NCI-H187 treated with DMSO at 0.1 percent for 48 hours (cell line): ENCODE results near the gene CALY.
A peak's percentile ranks its signal among the peaks of the same experiment; 100 is the strongest.
"Not testable (repeated sequence)": the region's sequence is repeated elsewhere in the genome, so short reads cannot be mapped to it uniquely, and the experiment has no call there.

Source experiments
- DNase-seq: peaks from one replicate; lab custom pipeline; 2025; lab: John Stamatoyannopoulos, UW

CALY gene

DNA sequence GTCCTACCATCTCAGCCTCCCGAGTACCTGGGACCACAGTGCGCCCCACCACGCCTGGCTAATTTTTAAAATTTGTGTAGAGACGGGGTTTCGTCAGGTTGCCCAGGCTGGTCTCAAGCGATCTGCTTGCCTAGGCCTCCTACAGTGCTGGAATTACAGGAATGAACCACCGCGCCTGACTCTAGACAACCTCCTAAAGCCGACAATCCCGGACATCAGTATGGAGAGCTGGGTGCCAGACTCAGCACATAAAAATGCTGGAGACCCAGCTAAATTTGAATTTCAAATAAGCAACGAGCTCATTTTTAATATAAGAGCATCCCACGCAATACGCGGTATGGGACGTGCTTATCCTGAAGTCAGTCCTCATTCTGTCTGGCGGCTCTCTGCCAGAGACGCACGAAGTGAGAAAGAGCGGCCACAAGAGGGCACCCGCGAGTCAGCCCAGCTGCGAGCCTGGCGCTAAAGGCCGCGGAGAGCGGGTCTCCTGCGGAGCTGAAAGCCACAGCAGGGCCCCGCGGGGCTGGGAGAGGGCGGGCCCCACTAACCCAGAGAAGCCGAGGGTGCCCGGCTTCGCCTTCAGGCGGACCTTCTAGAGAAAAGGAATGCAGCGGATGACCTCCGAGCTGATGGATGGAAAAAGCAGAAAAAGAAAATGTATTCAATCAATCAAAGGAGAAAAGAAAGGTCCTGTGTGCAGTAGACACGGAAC lies 7.0 kb downstream of the CALY start:
- no peak for DNase-seq

DNA sequence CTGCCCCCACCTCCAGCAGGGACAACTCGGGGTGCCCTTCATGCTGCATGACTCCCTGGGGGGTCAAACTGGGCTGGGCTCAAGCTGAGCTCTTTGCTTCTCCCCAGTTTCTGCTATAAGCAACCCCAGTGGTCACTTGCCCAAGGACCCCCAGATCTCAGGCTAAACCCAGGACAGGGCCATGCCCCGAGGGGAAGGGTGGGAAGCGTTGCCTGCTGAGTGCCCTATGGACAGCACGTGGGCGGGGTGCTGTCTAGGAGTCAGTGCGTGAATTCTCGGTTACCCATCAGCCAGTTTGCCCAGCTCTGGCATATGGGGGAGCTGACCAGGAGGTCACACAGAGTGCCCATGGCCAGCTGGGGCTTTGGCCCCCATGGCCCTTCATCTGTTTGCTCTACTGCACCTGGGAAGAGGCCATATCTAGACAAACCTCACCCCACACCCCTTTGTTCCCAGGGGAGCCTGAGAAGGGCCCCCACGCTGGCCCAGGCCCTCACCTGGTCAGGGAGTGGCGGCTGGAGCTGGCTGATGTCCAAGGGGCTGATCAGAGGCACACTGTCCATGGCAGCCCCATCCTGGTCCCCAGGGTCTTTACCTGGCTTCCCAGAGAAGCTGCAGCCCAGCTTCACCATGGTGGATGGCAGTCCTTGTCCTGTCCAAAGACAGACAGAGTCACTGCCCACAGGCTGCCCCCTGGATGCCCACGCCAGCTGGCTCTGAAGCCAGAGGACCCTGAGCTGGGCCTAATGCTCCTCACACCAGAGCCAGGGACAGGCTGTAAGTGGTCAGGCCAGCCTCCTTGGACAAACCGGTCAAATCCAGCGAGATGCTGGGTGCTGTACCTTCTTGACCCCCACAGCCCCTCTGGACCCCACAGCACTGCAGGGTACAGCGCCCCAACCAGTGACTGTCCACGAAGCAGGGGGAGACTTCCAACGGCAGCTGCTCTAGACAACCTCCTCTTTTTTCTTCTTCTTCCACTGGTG lies 8.0 kb downstream of the CALY start:
- DNase-seq: no peak

DNA sequence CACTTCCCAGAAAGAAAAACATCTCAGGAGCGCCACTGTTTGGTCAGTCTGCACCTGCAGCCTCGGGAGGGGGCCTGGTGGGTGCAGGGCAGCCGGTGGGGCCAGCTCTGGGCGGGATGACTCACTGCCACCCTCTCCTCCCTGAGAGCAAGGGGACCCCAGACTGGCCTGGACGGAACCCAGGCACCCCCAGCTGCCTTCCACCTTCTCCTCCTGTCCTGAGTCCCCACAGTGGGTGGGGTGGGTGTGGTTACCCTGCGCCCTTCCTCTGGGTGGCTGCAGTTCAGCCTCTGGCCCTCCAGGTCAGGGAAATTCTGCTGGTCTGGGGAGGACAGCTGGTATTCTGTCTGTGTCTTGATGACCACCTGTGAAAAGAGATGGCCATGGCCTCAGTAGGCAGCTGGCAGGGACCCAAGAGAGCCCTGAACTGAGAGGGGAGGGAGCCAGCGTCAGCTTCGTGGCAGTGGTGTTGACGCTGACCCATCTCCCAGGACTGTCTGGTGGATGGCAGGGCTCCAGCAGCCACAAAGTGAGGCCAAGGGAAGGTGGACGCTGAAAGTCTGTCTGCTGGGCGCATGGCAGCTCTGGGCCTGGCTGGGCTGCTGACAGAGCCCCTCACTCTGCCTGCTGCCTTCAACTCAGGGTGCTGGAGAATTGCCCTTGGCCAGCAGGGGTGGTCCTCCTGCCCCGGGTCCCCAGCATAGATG lies 8.9 kb downstream of the CALY start:
- no peak for DNase-seq

DNA sequence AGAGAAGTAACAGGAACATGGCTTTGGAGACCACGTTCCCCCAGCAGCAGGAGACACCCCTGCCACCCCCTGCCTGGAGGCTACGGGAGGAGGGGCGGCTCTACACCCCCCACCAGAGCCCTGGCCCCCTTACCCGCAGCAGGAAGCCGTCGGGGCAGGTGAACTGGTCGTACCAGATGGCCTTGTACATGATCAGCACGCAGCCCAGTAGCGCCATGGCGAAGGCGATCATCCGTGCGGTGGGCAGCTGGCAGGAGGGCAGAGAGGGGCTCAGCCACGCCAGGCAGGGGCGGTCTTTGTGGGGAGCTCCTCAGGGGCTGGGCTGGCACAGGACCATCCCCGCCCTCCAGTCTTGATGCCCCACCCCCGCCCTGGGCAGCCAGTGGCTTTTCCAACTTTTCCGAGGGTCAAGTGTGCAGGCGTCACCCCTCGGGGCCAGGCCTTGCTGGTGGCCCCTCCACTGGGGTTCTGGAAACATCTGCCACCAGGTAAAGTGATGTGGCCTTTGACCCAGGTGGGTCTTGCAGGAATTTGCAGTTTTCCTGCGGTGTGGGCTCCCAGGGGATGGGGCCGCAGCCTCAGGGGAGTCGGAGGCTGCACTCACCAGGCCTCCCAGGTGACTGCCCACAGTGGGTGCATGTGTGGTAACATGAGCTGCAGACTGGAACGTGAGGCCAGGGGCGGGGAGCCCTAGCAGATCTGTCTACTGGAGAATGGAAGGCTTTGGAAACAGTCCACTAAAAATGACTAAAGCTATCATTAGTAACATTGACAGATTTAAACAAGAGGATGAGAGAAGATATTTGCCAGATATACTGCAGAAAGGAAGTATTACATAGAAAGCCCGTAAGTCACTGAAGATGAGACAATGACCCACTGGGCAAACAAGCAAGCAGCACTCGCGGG lies 9.7 kb downstream of the CALY start:
- no peak for DNase-seq

DNA sequence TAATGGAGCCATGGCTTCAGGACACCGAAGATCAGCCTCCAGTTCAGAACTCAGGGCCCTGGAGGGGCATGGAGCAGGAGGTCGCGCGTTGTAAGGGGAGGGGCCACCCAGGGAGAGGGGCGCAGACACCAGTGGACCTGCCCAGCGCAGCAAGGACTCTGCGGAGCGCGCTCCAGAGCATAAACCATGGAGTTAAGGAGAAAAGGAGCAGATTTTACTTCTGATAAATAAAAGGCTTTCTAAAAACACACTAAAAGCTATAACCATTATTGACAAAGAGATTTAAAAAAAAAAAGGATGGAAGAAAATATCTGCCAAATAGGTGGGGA lies 10.5 kb downstream of the CALY start:
- no peak for DNase-seq

DNA sequence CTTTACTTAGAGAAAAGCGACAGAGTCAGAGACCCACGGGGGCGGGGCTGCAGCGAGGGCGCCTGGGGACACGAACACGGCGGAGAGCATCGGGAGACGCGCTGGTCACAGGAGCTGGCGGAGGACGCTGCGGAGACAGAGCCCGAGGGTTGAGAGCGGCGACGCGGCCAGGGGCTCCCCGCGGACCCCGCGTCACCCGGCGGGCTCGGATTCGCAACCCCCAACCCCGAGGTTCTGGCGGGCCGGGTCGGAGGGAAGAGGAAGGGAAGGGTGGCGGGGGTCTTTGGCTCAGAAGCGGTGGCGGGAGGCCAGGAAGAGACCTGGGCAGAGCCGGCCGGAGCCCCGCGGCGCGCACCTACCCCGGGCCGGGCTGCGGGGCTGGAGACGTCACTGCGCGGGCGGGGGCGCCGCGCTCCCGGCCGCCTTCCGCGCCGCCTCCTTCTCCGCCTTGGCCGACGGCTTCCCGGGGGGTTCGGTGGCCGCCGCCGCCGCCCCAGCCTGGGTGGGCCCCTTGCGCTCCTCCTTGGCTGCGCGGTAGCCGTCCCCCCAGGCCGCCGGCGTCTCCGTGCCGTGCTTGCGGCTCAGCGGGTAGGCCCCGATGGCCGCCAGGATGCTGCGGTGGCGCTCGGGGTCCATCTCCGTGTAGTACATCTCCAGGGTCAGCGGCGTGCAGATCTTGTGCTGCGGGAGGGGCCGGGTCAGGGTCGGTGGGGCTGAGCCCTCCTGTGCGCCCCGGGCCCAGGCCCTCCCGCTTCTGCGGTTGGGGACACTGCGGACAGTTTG lies 11.1 kb downstream of the CALY start:
- no peak for DNase-seq

DNA sequence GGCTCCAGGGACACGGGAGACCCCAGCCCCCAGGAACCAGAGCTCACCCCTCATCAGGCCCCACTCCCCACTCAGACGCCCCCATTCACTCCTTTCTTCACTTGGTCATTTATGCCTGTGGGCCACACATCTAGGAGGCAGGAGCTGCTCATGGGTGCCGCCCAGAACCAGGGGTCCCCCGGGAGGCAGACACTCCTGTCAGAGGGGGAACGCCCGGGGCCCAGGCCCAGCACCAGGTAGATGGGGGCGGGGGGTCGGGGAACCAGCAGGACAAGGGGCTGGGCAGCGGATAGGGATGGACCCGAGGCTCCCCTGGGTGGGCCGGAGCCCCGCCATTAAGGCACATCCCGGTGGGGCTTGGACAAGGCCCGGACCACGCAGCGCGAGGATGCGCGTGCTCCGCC lies 11.8 kb downstream of the CALY start:
- DNase-seq: no peak

DNA sequence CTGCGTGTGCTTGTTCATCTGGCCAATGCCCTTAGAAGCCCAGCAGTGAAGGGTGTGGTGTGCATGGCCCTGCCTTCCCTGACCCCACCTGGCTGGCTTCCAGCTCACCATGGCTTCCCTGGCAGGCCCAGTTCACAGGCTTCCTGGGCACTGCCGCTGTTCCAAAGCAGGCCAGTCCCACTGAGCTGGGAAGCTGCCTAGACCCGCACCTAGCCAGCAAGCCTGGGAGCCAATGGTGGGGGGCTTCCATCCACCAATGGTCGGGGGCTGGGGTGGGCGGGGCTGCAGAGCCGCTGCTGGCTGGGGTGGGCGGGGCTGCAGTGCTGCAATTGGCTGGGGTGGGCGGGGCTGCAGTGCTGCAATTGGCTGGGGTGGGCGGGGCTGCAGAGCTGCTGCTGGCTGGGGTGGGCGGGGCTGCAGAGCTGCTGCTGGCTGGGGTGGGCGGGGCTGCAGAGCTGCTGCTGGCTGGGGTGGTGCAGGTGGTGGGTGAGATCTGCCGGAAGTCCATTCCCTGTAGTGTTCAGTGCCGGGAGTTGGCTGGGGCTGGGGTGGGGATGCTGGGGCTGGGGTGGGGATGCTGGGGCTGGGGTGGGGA lies 12.4 kb downstream of the CALY start:
- DNase-seq: peak; percentile 54

DNA sequence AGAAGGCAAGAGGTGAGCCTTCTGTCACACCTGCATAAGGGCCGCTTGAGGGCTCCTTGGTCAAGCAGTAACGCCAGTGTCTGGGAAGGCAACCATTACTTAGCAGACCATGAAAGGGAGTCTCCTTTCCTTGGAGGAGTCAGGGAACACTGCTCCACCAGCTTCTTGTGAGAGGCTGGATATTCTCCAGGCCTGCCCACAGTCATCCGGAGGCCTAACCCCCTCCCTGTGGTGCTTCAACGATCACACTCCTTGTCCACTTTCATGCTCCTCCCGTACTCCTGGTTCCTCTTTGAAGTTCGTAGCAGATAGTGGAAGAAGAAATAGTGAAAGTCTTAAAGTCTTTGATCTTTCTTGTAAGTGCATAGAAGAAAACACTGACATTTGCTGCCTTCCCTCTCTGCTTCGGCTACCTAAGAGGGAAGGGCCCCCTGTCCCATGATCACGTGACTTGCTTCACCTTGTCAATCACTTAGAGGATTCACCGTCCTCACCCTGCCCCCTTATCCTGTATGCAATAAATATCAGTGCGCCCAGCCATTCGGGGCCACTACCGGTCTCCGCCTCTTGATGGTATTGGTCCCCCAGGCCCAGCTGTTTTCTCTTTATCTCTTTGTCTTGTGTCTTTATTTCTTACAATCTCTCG lies 14.5 kb downstream of the CALY start:
- not testable (repeated sequence) for DNase-seq

DNA sequence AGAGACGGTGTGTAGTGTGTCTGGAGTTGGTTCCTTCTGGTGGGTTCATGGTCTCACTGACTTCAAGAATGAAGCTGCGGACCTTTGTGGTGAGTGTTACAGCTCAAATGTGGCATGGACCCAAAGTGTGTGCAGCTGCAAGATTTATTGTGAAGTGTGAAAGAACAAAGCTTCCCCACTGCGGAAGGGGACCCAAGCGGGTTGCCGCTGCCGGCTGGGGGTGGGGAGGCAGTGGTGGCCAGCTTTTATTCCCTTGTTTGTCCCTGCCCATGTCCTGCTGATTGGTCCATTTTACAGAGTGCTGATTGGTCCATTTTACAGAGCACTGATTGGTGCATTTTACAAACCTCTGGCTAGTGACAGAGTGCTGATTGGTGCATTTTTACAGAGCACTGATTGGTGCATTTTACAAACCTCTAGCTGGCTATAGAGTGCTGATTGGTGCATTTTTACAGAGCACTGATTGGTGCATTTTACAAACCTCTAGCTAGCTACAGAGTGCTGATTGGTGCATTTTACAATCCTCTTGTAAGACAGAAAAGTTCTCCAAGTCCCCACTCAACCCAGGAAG lies 15.8 kb downstream of the CALY start:
- not testable (repeated sequence) for DNase-seq

DNA sequence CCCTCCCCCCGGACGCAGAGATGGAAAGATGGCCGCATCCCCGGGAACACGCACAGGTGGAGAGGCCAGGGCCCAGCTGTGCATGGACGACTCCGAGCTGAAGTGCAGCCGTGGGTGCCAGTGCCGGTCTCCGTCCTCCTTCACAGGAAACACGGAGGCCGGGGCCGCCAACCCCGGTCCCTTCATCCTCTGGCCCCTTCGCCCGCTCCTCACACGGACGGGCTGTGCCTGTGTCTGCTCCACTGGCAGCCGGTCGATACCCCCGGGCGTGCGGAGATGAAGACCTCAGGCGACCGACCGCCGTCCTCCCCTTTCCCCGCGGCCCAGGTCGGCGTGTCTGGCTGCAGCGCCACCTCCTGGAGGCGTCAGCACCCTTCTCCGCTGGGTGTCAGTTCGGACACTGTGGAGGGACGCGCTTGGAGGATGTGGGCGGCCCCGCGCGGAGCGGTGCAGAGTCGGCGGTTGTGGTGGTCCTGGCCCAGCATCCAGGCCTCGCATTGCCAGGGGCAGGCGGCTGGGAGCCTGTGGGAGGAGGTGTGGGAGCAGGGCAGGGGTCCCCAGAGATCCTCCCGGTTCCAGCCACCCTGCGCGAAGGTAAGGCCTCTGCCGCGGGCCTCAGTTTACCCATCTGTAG lies 18.1 kb downstream of the CALY start:
- no peak for DNase-seq

DNA sequence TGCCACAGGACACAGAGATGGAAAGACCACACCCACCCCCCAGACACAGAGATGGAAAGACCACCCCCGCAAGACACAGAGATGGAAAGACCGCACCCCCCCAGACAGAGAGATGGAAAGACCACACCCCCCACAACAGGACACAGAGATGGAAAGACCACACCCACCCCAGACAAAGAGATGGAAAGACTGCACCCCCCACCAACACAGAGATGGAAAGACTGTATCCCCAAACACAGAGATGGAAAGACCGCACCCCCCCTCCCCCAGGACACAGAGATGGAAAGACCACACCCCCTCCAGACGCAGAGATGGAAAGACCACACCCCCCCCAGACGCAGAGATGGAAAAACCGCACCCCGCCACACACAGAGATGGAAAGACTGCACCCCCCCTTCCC lies 20.0 kb downstream of the CALY start:
- no peak for DNase-seq

DNA sequence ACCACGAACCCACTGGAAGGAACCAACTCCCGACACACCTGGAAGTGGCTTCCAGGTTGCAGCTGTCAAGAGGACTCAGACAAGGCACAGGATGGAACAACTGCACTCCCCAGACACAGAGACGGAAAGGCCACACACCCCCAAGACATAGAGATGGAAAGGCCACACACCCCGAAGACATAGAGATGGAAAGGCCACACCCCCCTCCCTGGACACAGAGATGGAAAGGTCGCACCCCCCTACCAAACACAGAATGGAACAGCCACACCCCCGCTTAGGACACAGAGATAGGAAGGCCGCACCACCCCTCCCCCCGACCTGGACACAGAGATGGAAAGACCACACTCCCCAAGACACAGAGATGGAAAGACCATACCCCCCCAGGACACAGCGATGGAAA lies 20.4 kb downstream of the CALY start:
- no peak for DNase-seq

DNA sequence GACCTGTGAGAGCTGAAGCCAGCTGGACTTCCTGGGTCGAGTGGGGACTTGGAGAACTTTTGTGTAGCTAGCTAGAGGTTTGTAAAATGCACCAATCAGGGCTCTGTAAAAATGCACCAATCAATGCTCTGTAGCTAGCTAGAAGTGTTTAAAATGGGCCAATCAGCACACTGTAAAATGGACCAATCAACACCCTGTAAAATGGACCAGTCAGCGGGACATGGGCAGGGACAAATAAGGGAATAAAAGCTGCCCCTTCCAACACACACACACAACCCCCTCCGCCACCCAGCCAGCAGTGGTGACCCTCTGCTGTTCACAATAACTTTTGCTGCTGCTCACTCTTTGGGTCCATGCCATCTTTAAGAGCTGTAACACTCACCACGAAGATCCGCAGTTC lies 20.8 kb downstream of the CALY start:
- DNase-seq: no peak

DNA sequence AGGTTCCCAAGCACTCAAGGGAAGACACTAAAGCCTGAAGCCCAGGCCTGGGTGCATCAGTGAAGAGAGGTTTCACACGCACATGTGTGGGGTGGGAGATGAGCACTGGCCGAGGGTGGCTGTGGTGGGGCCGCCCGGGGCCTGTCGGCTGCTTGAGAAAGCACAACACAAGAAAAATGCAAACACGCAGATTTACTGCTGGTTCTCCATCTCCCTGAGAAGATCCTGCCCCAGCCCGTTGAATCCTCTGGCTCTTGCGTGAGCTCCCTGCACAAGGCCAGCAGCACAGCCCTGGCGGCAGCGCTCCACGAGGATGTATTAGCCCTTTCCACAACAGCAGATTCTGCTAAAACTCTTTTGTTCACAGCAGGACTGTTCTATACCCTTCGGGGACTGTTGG lies 21.8 kb downstream of the CALY start:
- no peak for DNase-seq

DNA sequence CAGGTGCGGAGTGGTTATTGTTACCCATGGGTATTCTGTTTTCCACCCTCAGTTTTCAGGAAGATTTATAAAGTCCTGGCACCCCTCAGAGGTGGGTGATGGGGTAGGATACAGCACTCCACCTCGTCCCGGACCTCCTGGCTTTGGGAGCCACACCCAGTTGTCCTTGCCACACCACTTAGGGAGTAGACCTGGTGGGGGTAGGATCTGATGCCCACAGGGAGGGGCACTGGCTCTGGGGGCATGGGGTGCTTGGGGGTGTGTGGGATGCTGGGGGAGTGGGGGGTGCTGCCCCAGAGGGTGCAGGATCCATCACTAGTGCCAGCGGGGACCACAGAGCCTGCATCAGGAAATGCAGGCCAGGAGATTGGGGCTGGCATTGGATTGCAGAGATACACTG lies 23.5 kb downstream of the CALY start:
- no peak for DNase-seq

DNA sequence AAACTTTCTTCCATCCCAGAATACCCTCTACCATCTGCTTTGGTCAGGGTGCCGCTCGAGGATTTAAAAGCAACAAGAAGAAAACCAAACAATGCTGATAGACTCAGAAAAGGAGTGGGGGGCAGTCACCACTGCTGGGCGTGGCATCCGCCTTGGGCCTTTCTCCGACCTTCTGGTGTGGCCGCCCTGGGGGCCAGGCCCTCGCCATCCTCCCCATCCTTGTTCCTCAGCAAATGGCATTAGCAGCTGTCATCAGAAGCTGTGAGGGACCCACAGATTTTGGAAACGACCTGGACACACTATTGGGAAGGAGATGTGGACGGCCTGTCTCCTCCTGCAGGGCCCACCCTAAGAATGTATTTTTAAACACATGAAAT lies 23.9 kb downstream of the CALY start:
- no peak for DNase-seq

DNA sequence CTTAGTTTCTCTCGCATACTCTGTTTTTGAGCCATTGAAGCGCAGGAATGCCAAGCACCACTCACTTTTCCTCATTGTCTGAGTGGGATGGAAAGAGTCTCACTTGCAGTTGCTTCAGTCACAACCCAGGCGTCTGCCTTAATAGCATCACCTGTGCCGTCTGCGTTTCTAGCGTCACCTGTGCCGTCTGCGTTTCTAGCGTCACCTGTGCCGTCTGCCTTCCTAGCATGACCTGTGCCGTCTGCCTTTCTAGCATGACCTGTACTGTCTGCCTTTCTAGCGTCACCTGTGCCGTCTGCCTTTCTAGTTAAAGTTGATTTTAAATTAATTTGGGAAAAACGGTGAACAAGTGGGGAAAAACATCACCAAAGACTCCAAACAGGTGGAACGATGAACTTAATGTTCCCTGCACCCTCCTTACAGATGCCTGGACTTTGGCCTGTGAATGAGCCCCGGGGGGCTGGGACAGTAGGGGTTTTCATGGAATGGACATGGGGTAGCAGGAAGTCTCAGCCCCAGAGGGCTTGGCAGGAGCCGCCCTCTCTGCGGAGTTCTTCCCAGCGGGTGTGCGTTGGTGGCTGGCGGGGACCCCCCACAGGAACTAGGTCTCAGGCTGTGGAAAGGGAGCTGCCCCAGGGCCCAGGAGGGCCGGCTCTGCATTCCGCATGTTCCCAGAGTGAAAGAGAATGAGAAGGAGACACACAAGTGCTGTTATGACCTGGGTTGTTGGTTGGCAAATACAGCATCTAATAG lies 24.5 kb downstream of the CALY start:
- DNase-seq: no peak

DNA sequence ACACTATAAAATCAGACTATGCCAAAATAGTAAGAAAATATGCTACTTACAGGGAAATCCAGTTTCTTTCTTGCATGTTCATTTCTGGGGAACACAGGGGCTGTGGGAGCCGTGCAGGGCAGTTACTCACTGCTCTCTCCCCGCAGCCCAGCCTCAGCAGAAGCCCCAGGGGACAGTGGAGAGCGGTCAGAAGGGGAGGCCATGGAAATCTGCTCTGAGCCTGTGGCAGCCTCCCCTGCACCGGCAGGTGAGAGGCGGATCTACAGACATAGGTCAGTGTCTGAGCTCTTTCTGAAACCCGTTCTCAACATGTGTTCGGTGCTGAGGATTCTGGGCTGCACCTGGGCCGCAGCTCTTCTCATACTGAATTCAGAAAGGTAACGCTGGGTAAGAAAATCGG lies 25.1 kb downstream of the CALY start:
- no peak for DNase-seq
